Measurements from ENCODE around the gene PHF10.

Gene PHF10

DNA sequence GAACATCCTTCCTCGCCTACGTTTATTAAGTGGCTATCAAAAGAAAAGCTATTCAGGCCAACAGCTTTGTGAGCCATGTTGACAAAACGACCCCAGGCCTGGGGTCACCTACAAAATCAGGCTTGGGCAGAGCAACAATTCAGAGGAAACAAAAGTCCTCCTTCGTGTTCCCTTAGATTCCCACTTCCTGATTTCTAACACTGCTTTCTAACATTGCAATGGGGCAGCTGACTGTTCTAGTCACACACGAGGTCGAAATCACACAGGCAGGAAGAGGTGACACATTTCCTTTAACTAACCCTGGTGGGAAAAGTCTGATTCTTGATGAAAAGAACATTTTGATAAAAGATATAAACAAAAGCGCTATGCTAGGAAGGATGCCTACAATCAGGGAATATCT is 54.4 kb downstream of the PHF10 start:
- no peak for DNase-seq

DNA sequence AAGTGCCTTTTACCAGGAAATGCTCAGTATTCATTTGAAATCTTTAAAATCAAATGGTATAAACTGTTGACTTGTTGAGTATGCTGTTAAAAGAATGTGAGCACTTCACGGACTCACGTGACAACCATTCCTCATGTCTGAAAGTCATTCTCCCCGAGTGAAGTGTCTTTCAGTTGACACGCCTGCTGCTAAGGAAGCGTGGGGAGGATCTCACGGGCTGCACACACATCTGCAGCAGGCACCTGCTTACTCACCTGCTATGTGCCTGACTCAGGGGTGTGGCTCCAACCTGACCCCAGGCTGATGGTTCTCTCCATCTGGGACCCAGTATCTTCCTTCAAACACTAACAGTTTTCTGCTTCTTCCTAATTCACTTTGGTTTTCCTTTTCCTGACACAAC is 55.2 kb downstream of the PHF10 start:
- no peak for DNase-seq

DNA sequence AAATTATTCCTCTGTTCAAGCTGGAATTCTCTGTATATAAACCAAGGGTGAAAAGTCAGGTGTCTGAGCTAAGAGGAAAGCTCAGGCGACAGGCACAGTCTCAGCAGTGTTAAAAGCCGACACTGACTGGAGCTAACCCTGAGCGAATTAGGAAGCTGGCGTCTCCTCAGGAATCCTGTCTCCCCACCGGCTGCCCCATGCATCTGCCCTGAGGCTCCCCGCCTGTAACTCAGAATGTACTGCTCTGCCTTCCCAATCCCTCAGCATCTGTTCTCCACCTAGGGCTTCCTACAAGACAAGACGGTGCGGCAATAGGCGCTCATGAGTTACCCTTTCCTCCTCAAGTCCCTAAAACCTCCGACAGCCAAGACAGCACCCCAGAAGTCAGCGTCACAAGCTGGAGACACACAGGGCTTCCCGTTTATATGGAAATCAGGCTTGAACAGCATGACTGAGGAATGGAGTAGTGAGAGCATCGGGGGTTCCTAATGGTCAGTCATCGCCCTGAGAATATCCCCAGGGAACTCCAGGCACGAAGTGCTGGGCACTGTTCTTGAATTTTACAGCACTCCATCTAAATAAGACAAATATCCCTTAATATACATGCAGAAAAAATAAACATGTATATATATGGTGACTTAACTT is 56.0 kb downstream of the PHF10 start:
- DNase-seq: no peak

DNA sequence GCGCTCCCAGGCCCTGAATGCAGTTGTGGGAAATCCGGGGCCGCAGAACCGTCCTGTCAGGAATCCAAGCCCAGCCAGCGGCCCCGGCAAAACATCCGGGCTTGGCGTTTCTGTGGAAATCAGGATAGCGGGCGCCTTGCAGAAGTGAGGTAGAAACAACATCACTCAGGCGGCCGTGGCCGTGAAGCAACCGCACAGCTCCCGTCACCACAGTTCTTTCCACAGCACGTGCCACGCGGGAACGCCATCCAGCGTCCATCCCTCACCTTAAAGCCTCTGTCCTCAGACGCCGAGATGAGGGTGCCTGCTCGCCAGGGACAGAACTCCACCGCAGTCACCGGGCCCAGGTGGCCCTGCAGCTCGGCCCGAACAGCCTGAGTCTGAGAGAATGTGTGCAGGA is 56.6 kb downstream of the PHF10 start:
- no peak for DNase-seq

DNA sequence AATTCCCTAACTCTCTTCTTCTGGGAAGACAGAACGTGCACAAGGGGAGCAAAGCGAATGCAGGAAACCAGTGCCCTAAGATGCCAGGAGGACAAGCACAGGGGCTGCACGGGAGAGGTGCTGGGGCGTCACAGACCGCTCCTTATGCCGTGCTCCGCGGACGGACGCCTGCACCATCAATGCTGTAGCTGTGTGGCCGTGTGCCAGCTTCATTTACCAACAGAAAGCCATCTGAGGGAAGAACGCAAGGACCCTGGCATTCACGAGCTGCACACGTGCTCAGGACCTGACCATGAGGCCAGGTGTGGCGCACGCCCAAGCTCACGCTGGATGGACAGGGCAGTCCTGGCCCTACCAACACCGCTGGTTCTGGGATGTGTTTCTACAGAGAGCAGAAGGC is 57.9 kb downstream of the PHF10 start:
- no peak for DNase-seq

DNA sequence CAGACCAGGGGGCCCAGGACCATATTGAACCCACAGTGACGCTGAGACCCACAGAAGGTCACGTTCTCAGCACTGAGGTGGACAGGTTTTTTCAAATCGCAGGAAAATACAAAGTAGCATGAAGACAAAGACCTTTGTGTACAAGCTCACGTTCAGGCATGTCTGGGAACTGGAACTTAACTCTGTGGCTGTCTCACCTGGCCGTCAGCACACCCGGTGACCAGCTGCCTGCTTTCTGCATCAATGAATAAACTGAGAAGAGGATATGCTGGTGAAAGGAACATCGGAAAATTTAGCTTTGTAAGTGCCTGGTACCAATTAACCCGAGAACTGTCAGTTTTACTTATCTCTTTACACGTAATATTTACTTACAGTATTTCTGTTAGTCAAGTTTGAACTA is 59.0 kb downstream of the PHF10 start:
- DNase-seq: no peak

DNA sequence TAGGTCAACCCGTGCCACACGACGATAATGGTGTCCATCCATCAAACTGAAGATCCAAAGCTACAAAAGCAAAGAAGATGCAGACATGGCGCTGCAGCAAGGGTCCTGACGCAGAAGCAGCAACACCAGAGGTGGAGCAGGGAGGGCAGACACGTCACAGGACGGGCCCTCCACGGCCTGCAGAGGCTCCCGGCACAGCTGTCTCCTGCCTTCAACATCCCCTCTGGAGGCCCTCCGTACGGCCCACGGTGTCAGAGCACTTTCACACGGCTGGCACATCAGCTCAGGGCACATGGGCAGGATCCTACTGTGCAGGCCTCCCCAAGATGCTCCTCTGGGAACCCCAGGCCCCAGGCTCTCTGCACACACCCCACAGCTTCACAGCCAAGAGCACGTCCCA is 60.1 kb downstream of the PHF10 start:
- DNase-seq: no peak

DNA sequence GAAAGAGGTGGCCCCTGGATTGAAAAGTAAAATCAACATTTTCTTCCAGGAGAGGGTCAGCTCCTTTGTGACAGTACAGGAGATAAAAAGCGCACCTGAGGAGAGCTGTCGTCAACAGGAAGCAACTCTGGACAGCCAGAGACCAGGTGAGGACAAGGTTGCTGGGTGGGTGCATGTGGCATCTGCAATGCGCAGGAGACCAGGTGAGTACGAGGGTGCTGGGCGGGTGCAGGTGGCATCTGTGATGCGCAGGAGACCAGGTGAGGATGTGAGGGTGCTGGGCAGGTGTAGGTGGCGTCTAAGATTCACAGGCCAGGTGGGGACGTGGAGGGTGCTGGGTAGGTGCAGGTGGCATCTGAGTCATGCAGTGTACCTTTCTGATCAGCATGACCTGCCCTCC is 60.8 kb downstream of the PHF10 start:
- no peak for DNase-seq

DNA sequence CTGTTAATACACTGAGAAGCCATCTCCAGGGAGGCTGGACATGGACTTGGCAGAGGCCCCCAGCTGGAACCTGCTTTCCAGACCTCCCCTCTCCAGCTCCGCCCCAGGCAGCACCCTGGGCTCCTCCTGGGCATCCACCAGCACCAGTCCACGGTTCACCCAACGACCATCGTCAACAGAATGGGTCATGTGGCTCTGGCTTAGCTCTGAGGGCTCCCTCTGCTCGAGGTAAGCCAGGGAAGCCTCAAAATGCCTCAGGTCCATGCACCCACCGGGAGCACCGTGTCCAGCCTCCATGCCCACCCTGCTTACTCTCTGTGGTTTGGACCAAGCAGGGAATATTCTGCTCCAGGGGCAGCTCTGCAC is 62.9 kb downstream of the PHF10 start:
- DNase-seq: no peak

DNA sequence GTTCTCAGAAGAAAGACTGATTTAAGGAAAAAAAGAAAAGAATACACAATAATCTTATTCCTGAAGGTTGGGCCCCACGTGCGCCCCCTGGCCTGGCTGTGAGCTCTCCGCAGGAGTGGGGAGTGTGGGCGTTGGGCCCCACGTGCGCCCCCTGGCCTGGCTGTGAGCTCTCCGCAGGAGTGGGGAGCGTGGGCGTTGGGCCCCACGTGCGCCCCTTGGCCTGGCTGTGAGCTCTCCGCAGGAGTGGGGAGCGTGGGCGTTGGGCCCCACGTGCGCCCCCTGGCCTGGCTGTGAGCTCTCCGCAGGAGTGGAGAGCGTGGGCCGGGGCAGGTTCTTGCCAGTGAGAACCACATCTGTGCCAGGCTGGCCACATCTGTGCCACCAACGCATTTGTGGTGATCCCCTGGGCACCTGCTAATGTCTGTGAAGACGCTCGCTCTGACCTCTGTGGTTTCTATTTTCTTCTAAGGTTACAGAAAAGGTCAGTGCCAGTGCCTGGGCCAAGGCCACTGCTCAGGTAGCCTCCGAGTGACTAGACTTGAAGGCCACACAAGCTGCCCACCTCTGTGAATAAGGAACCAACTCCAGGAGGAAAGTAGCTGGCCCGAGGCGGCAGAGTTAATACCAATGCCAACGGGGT is 63.4 kb downstream of the PHF10 start:
- DNase-seq: no peak

DNA sequence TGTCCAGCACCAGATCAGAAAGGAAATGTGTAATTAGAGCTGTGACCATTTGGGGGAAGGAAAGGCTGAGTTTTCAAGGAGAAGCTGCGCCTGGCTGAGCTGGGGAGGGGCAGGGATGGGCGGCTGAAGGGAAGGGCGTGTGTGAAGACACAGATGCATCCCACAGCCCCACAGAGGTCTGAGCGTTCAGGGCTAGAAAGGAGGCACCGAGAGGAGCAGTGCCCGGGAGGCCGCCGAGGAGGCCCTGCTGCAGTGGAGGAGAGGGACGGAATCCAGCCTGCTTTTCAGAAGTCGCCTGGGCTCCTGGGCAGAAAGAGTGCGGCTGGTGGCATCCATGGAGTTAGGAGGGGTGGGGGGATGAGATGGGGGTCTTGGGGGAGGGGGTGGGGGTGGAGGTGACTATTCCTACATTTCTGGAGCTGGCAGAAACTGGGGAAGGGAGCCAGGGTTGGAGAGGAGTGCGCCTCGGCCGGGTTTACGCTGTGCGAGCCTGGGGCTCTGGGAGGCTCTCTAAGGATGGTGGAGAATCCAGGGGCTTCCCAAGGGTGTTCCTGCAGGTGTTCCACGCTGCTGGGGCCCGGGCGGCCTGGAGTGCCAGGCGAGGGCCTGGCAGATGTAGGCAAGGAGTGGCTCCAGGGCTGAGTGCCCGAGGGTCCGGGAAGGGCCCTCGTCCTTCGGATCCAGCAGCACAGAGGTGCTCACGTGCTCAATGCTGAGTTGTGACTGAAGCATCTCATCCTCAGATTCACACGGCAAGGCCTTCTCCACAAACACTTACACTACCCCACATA is 64.3 kb downstream of the PHF10 start:
- DNase-seq: no peak

DNA sequence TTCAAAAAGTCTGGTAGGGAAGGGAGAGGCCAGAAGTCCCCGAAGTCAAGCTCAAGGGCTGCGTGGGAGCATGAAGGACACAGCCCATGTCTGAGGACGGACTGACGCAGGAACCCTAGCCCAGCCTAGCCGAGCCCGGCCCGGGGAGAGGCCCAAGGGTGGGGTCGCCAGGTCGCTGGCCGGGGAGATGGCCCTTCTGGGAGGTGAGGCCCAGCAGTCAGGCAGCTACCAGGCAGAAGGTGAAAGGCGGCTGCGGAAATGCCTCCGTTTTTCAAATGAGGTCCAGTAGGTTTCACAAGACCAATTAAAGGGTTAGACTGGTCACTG is 67.1 kb downstream of the PHF10 start:
- DNase-seq: no peak

DNA sequence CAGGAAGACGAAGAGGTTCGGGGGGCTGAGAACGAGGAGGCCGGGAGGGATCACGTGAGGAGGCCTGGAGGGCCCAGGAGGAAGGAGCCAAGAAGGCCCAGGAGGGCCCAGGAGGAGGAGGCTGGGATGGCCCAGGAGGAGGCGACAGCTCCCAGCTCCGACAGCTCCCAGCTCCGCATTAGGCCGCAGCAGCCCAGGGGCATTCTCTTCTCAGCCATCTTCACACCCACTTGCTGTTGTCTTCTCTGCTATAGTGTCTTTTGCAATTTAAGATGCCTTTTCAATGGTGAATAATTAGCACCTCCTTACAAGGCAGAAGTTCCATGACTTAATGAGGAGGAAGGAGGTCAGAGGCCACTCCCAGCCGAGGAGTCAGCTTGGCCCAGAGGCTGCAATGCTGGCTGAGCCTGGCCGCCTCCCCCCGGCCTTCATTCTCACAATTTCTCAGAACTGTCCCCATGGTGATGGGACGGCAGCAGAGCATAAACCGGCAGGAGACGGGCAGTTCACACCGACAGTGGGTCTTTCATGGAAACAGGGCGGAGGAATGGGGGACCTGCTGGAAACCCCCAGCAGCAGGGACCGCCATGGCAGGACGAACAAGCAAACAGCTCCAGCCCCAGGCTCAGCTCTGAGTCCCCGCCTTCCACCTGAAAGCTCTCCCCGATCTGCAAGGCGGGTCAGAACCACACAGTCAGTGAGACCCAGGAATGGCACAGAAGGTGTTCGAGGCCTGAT is 67.6 kb downstream of the PHF10 start:
- DNase-seq: no peak

DNA sequence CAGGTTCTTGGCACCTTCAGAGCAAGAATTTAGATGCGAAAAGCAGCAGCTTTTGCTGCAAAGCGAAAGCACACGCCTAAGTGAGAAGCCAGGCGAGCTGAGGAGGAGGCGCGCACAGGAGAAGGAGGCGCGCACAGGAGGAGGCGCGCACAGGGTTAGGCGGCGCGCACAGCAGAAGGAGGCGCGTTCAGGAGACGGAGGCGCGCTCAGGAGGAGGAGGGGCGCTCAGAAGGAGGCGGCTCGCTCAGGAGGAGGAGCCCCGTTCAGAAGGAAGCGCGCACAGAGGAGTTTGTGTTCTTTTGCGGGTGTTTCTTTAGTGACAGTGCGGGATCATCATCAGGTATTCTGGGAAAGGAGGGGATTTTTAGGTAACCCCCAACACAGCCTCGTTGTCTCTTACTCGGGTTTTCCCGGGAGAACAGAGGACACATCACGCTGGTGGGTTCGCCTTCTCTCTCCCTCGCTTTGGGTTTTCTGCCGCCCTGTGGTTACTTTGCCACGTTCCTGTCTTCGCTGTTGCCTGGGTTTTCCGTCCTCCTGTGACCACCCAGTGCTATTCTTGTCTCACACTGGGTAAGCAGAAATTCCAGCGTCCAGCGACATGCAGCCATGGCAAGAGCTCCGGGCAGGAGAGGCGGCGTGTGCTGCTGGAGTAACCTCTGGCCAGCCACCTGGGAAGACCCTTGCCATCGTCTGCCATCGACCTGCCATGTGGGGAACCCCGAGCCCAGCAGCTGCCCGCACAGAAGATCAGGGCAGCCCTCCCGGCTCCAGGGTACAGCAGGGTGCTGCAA is 69.5 kb downstream of the PHF10 start:
- peak; percentile 1 for DNase-seq
